Thyroid gland (tissue), 4 donors: ENCODE measurements around the gene CAPZA1.

ENCODE experiments used
- CTCF ChIP-seq, 6 experiments: fragments of 200-600 bp in 3 of 6; fragments of 450-650 bp in 3 of 6; sonication (generic) in 3 of 6; IDR thresholded peaks; one replicate each; pipeline ENCODE4 v1.5.1; 2016 to 2019; ENCODE audit warnings: antibody characterized with exemption in 6 of 6, mild to moderate bottlenecking in 2 of 6, inconsistent platforms in 1 of 6, moderate library complexity in 1 of 6
- POLR2A ChIP-seq, 2 donors: fragments of 450-650 bp; IDR thresholded peaks; one replicate each; pipeline ENCODE4 v1.6.1; 2017; ENCODE audit warnings: antibody characterized with exemption in 2 of 2, mild to moderate bottlenecking in 2 of 2, moderate library complexity in 1 of 2

- TF ChIP-seq CTCF (IDR thresholded peaks at IDR 0.05): no peak
- no peak for TF ChIP-seq POLR2A (IDR thresholded peaks at IDR 0.05)
Measured at GRCh38 chr1:112675728-112676381, 56.2 kb downstream of the CAPZA1 start.
